ENCODE results near the gene SPRTN. TPM values are rescaled to one million over a fixed set of nuclear protein-coding genes. Genes with fewer than 3 reads are reported as not detected.
A peak's percentile ranks its signal among the peaks of the same experiment; 100 is the strongest.

The SPRTN gene
- polyA plus RNA-seq, 4 donors, result 3.8 to 8.6 (median 4.2) TPM

DNA sequence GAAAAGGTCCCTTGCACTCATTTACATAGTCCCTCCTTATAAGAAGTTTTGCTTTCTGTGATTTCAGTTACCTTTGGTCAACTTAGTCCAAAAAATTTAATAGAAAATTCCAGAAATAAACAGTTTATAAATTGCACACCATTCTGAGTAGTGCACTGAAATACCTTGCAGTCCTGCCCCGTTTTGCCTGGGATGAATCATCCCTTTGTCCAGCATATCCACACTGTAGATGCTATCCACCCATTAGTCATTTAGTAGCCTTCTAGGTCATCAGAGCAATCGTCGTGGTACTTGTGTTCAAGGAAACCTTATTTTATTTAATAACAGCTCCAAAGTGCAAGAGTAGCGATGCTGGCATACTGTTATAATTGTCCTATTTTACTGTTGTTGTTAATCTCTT lies 38.0 kb downstream of the SPRTN start:
- FAIRE-seq (no peak), DNase-seq (peak in 1 of 2 donors; percentile 11)
- Histone ChIP-seq H3K36me3 (ENCODE audit: control insufficient read depth in 3 of 3, insufficient read depth in 2 of 3, low read depth in 1 of 3, low read length in 3 of 3) (no peaks in the 10 kb centered on the region), H3K4me1 (ENCODE audit: control insufficient read depth in 3 of 3, insufficient read depth in 2 of 3, low read depth in 1 of 3, low read length in 2 of 3) (peaks cover 0 to 8% (median 2%) of the 10 kb centered on the region in 3 donors), H3K9me3 (ENCODE audit: control insufficient read depth in 2 of 2, insufficient read depth in 1 of 2, low read depth in 1 of 2, low read length in 1 of 2) (no peaks in the 10 kb centered on the region), H3K4me3 (ENCODE audit: low read depth in 1 of 3, low read length in 3 of 3) (no peak overlapping the region), H3K27me3 (ENCODE audit: control insufficient read depth in 3 of 3, insufficient read depth in 3 of 3, low read length in 3 of 3) (no peaks in the 10 kb centered on the region), H3K27ac (ENCODE audit: low read depth in 1 of 3, low read length in 2 of 3) (no peak overlapping the region)
- WGBS, 3 donors, result 42 to 56% (median 55%) methylated on average over 4 of the region's 4 CpGs

DNA sequence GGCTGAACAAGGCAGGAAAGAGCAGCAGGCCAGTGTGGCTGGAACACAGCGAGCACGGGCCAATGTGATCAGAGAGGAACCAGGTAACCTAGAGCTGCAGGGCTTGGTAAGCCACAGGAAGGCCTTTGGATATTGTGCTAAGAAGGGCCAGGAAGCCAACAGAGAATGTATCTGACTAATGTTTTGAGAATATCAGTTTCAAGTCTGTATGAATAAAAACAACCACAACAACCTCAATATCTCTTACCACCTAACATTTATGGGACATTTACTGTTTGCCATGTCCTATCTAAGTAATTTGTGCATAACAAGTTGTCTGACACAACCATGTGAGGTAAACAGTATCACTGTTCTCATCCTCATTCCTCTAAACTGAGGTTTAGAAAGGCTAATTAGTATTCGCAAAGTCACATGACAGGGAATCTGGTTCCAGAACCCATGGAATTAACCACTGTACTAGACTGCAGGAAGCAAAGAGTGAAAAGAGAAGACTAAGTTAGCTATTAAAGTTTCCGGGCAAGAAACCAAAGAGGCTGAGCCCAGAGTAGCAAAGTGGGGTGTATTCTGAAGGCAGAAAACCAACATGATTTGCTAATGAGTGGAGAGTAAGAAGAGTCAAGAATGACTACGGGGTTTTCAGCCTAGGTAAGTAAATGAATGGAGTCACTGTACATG lies 38.9 kb downstream of the SPRTN start:
- Histone ChIP-seq H3K4me3 (ENCODE audit: low read depth in 1 of 3, low read length in 3 of 3) (no peak overlapping the region), H3K27ac (ENCODE audit: low read depth in 1 of 3, low read length in 2 of 3) (no peak overlapping the region), H3K36me3 (ENCODE audit: control insufficient read depth in 3 of 3, insufficient read depth in 2 of 3, low read depth in 1 of 3, low read length in 3 of 3) (no peaks in the 10 kb centered on the region), H3K9me3 (ENCODE audit: control insufficient read depth in 2 of 2, insufficient read depth in 1 of 2, low read depth in 1 of 2, low read length in 1 of 2) (no peaks in the 10 kb centered on the region), H3K4me1 (ENCODE audit: control insufficient read depth in 3 of 3, insufficient read depth in 2 of 3, low read depth in 1 of 3, low read length in 2 of 3) (peaks cover 0 to 8% (median 2%) of the 10 kb centered on the region in 3 donors), H3K27me3 (ENCODE audit: control insufficient read depth in 3 of 3, insufficient read depth in 3 of 3, low read length in 3 of 3) (no peaks in the 10 kb centered on the region)
- FAIRE-seq (no peak), DNase-seq (no peak)
- WGBS, 3 donors, result 70 to 88% (median 71%) methylated on average over 5 of the region's 5 CpGs

DNA sequence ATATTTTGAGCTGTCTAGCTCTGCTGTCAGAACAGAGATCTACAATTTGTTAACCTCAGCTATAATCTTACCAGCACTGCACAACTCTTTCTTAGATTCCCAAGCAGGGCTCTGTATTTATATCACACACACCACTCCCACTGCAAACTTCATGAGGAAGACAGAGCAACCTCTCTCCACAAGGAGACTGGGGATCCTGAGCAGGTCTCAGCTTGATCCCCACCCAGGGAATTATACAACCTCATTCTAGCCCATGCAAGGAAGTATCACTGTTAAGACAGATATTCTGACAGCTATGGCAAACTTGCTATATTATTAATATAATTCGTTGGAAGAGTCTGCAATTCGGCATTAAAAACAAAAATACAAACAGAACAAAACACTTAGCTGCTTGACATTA lies 43.6 kb downstream of the SPRTN start:
- WGBS, 3 donors, result 63 to 84% (median 78%) methylated on average over 2 of the region's 2 CpGs
- Histone ChIP-seq H3K27ac (ENCODE audit: low read depth in 1 of 3, low read length in 2 of 3) (no peak overlapping the region), H3K9me3 (ENCODE audit: control insufficient read depth in 2 of 2, insufficient read depth in 1 of 2, low read depth in 1 of 2, low read length in 1 of 2) (no peaks in the 10 kb centered on the region), H3K4me3 (ENCODE audit: low read depth in 1 of 3, low read length in 3 of 3) (no peak overlapping the region), H3K4me1 (ENCODE audit: control insufficient read depth in 3 of 3, insufficient read depth in 2 of 3, low read depth in 1 of 3, low read length in 2 of 3) (peaks cover 0 to 8% (median 2%) of the 10 kb centered on the region in 3 donors), H3K36me3 (ENCODE audit: control insufficient read depth in 3 of 3, insufficient read depth in 2 of 3, low read depth in 1 of 3, low read length in 3 of 3) (no peaks in the 10 kb centered on the region), H3K27me3 (ENCODE audit: control insufficient read depth in 3 of 3, insufficient read depth in 3 of 3, low read length in 3 of 3) (no peaks in the 10 kb centered on the region)
- no peak for DNase-seq
- no peak for FAIRE-seq

DNA sequence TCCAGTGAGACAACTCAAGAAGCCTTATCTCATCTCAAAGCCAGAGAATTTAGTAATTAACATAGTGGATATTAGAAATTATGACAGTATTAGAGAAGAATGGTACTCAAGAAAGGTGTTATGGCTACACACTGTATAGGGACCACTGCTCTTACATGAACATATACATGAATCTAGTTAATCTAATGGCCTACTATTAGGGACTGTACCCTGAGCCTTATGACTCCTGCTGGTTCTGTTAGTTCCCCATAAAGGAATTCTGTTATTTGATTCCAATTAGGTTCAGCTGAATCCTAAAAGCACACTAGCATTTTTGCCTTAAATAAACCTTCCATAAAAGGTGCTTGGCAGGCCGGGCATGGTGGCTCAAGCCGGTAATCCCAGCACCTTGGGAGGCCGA lies 44.3 kb downstream of the SPRTN start:
- DNase-seq (no peak), FAIRE-seq (no peak)
- no peaks in the 10 kb centered on the region for H3K27me3 ChIP-seq (ENCODE audit: control insufficient read depth in 3 of 3, insufficient read depth in 3 of 3, low read length in 3 of 3)
- H3K4me3 ChIP-seq (ENCODE audit: low read depth in 1 of 3, low read length in 3 of 3), result no peak overlapping the region
- H3K9me3 ChIP-seq (ENCODE audit: control insufficient read depth in 2 of 2, insufficient read depth in 1 of 2, low read depth in 1 of 2, low read length in 1 of 2), result no peaks in the 10 kb centered on the region
- no peak overlapping the region for H3K27ac ChIP-seq (ENCODE audit: low read depth in 1 of 3, low read length in 2 of 3)
- H3K4me1 ChIP-seq (ENCODE audit: control insufficient read depth in 3 of 3, insufficient read depth in 2 of 3, low read depth in 1 of 3, low read length in 2 of 3), result peaks cover 0 to 3% (median 2%) of the 10 kb centered on the region in 3 donors
- no peaks in the 10 kb centered on the region for H3K36me3 ChIP-seq (ENCODE audit: control insufficient read depth in 3 of 3, insufficient read depth in 2 of 3, low read depth in 1 of 3, low read length in 3 of 3)
- 93 to 100% (median 96%) methylated on average over 3 of the region's 3 CpGs for WGBS, 3 donors

DNA sequence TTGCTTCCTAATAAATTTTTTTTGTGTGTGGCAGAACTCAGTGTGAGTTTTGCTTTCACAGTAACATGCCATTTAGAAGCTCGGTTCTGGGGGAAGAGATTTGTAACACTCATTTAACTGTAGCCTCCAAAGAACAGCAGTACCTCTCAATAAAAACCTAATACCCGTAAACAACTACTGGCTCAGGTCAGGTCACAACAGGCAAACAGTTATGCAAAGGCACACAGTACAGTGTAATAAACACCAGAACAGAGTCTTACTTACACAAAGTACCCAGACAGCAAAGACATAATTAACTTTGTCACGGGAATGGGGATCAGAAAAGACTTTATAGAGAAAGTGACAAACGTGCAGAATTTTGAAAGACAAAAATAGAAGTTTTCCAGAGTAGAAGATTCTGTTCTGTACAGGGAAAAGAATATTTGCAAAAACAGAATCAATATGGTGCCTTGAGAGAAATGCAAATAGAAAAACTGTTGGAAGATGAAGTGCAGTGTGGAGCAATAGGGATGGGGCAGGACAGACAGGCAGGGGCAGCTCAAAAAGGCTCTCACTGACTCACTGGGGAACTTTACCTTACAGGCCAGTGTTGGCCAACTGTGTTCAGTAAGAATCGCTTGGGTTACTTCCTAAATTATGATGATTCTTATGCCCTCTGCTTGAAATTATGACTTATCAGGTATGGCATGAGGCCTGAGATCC lies 45.2 kb downstream of the SPRTN start:
- H3K27ac ChIP-seq (ENCODE audit: low read depth in 1 of 3, low read length in 2 of 3), result no peak overlapping the region
- 72 to 86% (median 76%) methylated on average over 5 of the region's 5 CpGs for WGBS, 3 donors
- no peaks in the 10 kb centered on the region for H3K9me3 ChIP-seq (ENCODE audit: control insufficient read depth in 2 of 2, insufficient read depth in 1 of 2, low read depth in 1 of 2, low read length in 1 of 2)
- no peak for FAIRE-seq
- DNase-seq, result no peak
- H3K36me3 ChIP-seq (ENCODE audit: control insufficient read depth in 3 of 3, insufficient read depth in 2 of 3, low read depth in 1 of 3, low read length in 3 of 3), result no peaks in the 10 kb centered on the region
- no peaks in the 10 kb centered on the region for H3K27me3 ChIP-seq (ENCODE audit: control insufficient read depth in 3 of 3, insufficient read depth in 3 of 3, low read length in 3 of 3)
- H3K4me3 ChIP-seq (ENCODE audit: low read depth in 1 of 3, low read length in 3 of 3), result no peak overlapping the region
- no peaks in the 10 kb centered on the region for H3K4me1 ChIP-seq (ENCODE audit: control insufficient read depth in 3 of 3, insufficient read depth in 2 of 3, low read depth in 1 of 3, low read length in 2 of 3)

DNA sequence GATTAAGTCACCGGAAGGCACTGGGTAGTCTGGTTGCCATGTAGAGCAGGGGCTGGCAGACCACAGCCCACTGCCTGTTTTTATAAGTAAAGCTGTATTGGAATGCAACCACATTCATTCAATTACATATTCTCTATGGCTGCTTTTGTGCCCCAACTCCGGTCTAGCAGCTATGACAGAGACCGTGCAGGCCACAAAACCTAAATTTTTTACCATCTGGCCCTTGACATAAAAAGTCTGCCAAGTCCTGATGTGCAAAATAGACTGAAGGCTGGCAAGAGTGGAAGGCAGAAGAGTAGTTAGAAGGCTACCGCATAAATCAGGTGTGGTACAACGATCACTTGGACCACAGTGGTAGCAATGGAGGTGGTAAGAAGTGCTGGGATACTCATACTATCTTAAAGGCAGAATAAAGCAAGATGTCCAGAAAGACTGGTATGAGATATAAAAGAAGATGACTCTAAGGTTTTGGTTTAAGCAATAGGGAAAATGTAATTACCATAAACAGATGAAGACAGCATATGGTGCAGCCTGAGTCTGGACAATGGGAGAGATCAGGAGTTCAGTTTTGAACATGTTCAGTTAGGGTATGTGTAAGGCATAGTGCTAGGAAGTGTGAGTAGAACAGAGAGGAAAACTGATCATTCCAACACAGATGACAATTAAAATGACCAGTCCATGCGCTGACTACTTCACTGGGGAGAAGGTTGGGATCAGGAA lies 46.8 kb downstream of the SPRTN start:
- no peaks in the 10 kb centered on the region for H3K27me3 ChIP-seq (ENCODE audit: control insufficient read depth in 3 of 3, insufficient read depth in 3 of 3, low read length in 3 of 3)
- no peak for FAIRE-seq
- H3K27ac ChIP-seq (ENCODE audit: low read depth in 1 of 3, low read length in 2 of 3), result no peak overlapping the region
- DNase-seq, result no peak
- peaks cover 0 to 2% (median 0%) of the 10 kb centered on the region in 3 donors for H3K36me3 ChIP-seq (ENCODE audit: control insufficient read depth in 3 of 3, insufficient read depth in 2 of 3, low read depth in 1 of 3, low read length in 3 of 3)
- H3K9me3 ChIP-seq (ENCODE audit: control insufficient read depth in 2 of 2, insufficient read depth in 1 of 2, low read depth in 1 of 2, low read length in 1 of 2), result no peaks in the 10 kb centered on the region
- no peak overlapping the region for H3K4me3 ChIP-seq (ENCODE audit: low read depth in 1 of 3, low read length in 3 of 3)
- H3K4me1 ChIP-seq (ENCODE audit: control insufficient read depth in 3 of 3, insufficient read depth in 2 of 3, low read depth in 1 of 3, low read length in 2 of 3), result no peaks in the 10 kb centered on the region
- 95 to 99% (median 96%) methylated on average over 6 of the region's 6 CpGs for WGBS, 3 donors

DNA sequence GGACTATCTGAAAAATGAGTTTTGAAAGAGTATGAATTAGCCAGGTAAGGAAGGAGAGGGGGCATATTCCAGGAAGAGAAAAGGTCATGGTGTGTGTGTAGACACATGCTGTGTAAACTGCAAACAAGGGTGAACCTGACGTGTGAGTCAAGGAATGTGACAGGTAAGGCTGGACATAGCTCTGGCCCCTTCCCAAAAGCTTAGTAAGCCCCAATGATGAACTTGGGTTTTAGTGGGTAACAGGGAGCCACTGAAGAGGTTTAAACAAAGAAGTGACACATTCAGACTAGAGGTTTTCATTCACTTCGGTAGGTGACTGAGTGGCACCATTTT lies 47.3 kb downstream of the SPRTN start:
- Histone ChIP-seq H3K9me3 (ENCODE audit: control insufficient read depth in 2 of 2, insufficient read depth in 1 of 2, low read depth in 1 of 2, low read length in 1 of 2) (no peaks in the 10 kb centered on the region), H3K4me3 (ENCODE audit: low read depth in 1 of 3, low read length in 3 of 3) (no peak overlapping the region), H3K4me1 (ENCODE audit: control insufficient read depth in 3 of 3, insufficient read depth in 2 of 3, low read depth in 1 of 3, low read length in 2 of 3) (no peaks in the 10 kb centered on the region), H3K36me3 (ENCODE audit: control insufficient read depth in 3 of 3, insufficient read depth in 2 of 3, low read depth in 1 of 3, low read length in 3 of 3) (peaks cover 0 to 2% (median 0%) of the 10 kb centered on the region in 3 donors), H3K27me3 (ENCODE audit: control insufficient read depth in 3 of 3, insufficient read depth in 3 of 3, low read length in 3 of 3) (no peaks in the 10 kb centered on the region), H3K27ac (ENCODE audit: low read depth in 1 of 3, low read length in 2 of 3) (no peak overlapping the region)
- WGBS, 3 donors, result 78 to 91% (median 91%) methylated on average over 2 of the region's 2 CpGs
- no peak for FAIRE-seq
- no peak for DNase-seq

DNA sequence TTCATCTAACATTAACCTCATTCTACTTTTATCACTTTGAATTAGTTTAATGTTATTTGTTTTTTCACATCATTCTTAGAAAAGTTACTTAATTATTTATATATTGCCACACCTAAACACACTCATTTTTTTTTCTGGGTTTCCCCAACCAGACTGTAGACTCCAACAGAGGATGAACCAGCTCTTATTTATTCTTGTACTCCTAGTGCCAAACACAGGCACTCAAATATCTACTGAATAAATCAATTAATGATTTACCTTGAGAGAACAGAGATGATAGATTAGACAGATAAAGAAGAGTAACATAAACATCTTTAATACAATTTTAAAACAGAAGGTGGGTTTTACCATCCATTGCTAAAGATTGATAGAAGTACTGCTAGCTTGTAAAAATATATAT lies 48.4 kb downstream of the SPRTN start:
- Histone ChIP-seq H3K9me3 (ENCODE audit: control insufficient read depth in 2 of 2, insufficient read depth in 1 of 2, low read depth in 1 of 2, low read length in 1 of 2) (no peaks in the 10 kb centered on the region), H3K27me3 (ENCODE audit: control insufficient read depth in 3 of 3, insufficient read depth in 3 of 3, low read length in 3 of 3) (no peaks in the 10 kb centered on the region), H3K4me1 (ENCODE audit: control insufficient read depth in 3 of 3, insufficient read depth in 2 of 3, low read depth in 1 of 3, low read length in 2 of 3) (no peaks in the 10 kb centered on the region), H3K27ac (ENCODE audit: low read depth in 1 of 3, low read length in 2 of 3) (no peak overlapping the region), H3K36me3 (ENCODE audit: control insufficient read depth in 3 of 3, insufficient read depth in 2 of 3, low read depth in 1 of 3, low read length in 3 of 3) (peaks cover 0 to 2% (median 0%) of the 10 kb centered on the region in 3 donors), H3K4me3 (ENCODE audit: low read depth in 1 of 3, low read length in 3 of 3) (no peak overlapping the region)
- FAIRE-seq, result no peak
- no peak for DNase-seq

Data from small intestine (tissue), 7 donors.